Caco-2 (cell line): ENCODE results near the gene PDE4D. TPM values are rescaled to one million over a fixed set of nuclear protein-coding genes. Genes with fewer than 3 reads are reported as not detected.
"Not testable (repeated sequence)": the region's sequence is repeated elsewhere in the genome, so short reads cannot be mapped to it uniquely, and the experiment has no call there.

Experiments used
- BruUV-seq: library from RNA; stranded (reverse); fragments of 400-500 nt; replicated peaks from 2 replicates; lab custom pipeline; 2021; lab: Mats Ljungman, UMichigan
- CTCF ChIA-PET: fragments of 300-600 bp; sonication (Branson Sonifier 250); formaldehyde crosslinking; loops from one replicate; lab custom pipeline; 2022; ENCODE audit warnings: antibody characterized with exemption; lab: Charles Lee
- POLR2A ChIA-PET: fragments of 300-600 bp; sonication (Branson Sonifier 250); formaldehyde crosslinking; loops from one replicate; lab custom pipeline; 2022; ENCODE audit warnings: antibody characterized with exemption; lab: Charles Lee
- DNase-seq, 2 experiments: peaks; one replicate each; pipeline versions ENCODE4 v3.0.0 to v3.0.0-alpha.2; 2020 to 2022
- H3K27me3 ChIP-seq: replicated peaks from 2 replicates; pipeline ENCODE4 v1.6.0; 2011; ENCODE audit warnings: low read length; ENCODE audit not compliant: control insufficient read depth, insufficient read depth
- H3K36me3 ChIP-seq: 2 replicates; pipeline ENCODE4 v1.5.1; 2011; ENCODE audit warnings: low read length; ENCODE audit not compliant: control insufficient read depth, insufficient read depth
- H3K4me1 ChIP-seq: fragments of 250-450 bp; sonication (Bioruptor Pico); 2 replicates; pipeline ENCODE4 v1.5.1; 2020; ENCODE audit warnings: mild to moderate bottlenecking
- H3K4me3 ChIP-seq: 2 replicates; pipeline ENCODE4 v1.5.1; 2011; ENCODE audit warnings: low read depth, mild to moderate bottlenecking, control low read depth, low read length
- H3K9me3 ChIP-seq: fragments of 250-450 bp; sonication (Bioruptor Pico); 2 replicates; pipeline ENCODE4 v1.5.1; 2020; ENCODE audit warnings: mild to moderate bottlenecking, moderate library complexity
- H3K27ac Mint-ChIP-seq: one replicate; pipeline ENCODE4 v1.8.0; 2022; ENCODE audit warnings: mixed read lengths; ENCODE audit not compliant: unreplicated experiment
- H3K27me3 Mint-ChIP-seq: one replicate; pipeline ENCODE4 v1.8.0; 2022; ENCODE audit warnings: mixed read lengths; ENCODE audit not compliant: insufficient read depth, unreplicated experiment
- H3K36me3 Mint-ChIP-seq: one replicate; pipeline ENCODE4 v1.8.0; 2022; ENCODE audit warnings: mild to moderate bottlenecking, mixed read lengths; ENCODE audit not compliant: insufficient read depth, unreplicated experiment
- H3K4me1 Mint-ChIP-seq: one replicate; pipeline ENCODE4 v1.8.0; 2022; ENCODE audit warnings: low read depth, mixed read lengths; ENCODE audit not compliant: unreplicated experiment
- H3K4me3 Mint-ChIP-seq: one replicate; pipeline ENCODE4 v1.8.0; 2022; ENCODE audit warnings: mild to moderate bottlenecking, moderate library complexity, mixed read lengths; ENCODE audit not compliant: unreplicated experiment
- H3K9me3 Mint-ChIP-seq: one replicate; pipeline ENCODE4 v1.8.0; 2022; ENCODE audit warnings: mixed read lengths; ENCODE audit not compliant: unreplicated experiment
- intact Hi-C: fragments of 100-400 bp; cut with micrococcal nuclease; formaldehyde crosslinking; loops from one replicate; pipeline ENCODE4 v1.10.0; 2022; ENCODE audit not compliant: unreplicated experiment
- total RNA-seq: library from RNA; stranded (reverse); gene quantifications from 2 replicates; pipeline ENCODE4 v1.2.3, GENCODE V29; 2022
- TF ChIP-seq, protein P1 (sequence below), 2 experiments: fragments of 200-600 bp in 1 of 2; IDR thresholded peaks; 1 replicate in 1 of 2; 2 replicates in 1 of 2; pipeline versions ENCODE4 v1.5.1 to v1.8.0; 2011 to 2022; ENCODE audit warnings: antibody characterized with exemption in 1 of 2, control low read depth in 1 of 2, inconsistent platforms in 1 of 2, low read depth in 1 of 2, low read length in 1 of 2, mild to moderate bottlenecking in 1 of 2, moderate library complexity in 1 of 2; ENCODE audit not compliant: insufficient read depth in 1 of 2, severe bottlenecking in 1 of 2, unreplicated experiment in 1 of 2

The PDE4D gene
- total RNA-seq, 1 experiment from 2014 or later: 89.8 TPM

- H3K4me3 Mint-ChIP-seq: no peak overlapping the region
- H3K27ac Mint-ChIP-seq: no peak overlapping the region
- H3K36me3 Mint-ChIP-seq: no peaks in the 10 kb centered on the region
- CTCF ChIA-PET: interaction anchor here (0.6 to 1.7 kb wide), 6 partner anchors 13 to 306 kb away, joined by 3 to 21 read pairs (median 4); no protein-coding TSS in a partner anchor
- Histone ChIP-seq H3K9me3 (no peaks in the 10 kb centered on the region), H3K27me3 (no peaks in the 10 kb centered on the region), H3K4me1 (no peaks in the 10 kb centered on the region), H3K4me3 (no peak overlapping the region), H3K36me3 (no peaks in the 10 kb centered on the region)
- BruUV-seq: no TSS peak
- intact Hi-C loops: loop anchor here (1.0 to 5.0 kb wide), 5 partner anchors 86 to 486 kb away; no protein-coding TSS in a partner anchor
- H3K4me1 Mint-ChIP-seq: no peaks in the 10 kb centered on the region
- TF ChIP-seq, protein P1, sequence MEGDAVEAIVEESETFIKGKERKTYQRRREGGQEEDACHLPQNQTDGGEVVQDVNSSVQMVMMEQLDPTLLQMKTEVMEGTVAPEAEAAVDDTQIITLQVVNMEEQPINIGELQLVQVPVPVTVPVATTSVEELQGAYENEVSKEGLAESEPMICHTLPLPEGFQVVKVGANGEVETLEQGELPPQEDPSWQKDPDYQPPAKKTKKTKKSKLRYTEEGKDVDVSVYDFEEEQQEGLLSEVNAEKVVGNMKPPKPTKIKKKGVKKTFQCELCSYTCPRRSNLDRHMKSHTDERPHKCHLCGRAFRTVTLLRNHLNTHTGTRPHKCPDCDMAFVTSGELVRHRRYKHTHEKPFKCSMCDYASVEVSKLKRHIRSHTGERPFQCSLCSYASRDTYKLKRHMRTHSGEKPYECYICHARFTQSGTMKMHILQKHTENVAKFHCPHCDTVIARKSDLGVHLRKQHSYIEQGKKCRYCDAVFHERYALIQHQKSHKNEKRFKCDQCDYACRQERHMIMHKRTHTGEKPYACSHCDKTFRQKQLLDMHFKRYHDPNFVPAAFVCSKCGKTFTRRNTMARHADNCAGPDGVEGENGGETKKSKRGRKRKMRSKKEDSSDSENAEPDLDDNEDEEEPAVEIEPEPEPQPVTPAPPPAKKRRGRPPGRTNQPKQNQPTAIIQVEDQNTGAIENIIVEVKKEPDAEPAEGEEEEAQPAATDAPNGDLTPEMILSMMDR (IDR thresholded peaks at IDR 0.05; ENCODE audit: insufficient read depth in 1 of 2, low read depth in 1 of 2, low read length in 1 of 2, severe bottlenecking in 1 of 2, unreplicated experiment in 1 of 2): peak; percentile 75 to 84
- DNase-seq: peak in 1 of 2 experiments; percentile 52
- POLR2A ChIA-PET: no interaction called here
- peaks cover 2% of the 10 kb centered on the region for H3K27me3 Mint-ChIP-seq
- H3K9me3 Mint-ChIP-seq: peaks cover 5% of the 10 kb centered on the region
These were observed 220.0 kb downstream of the PDE4D start for GRCh38 chr5:59673438-59674058.

DNA sequence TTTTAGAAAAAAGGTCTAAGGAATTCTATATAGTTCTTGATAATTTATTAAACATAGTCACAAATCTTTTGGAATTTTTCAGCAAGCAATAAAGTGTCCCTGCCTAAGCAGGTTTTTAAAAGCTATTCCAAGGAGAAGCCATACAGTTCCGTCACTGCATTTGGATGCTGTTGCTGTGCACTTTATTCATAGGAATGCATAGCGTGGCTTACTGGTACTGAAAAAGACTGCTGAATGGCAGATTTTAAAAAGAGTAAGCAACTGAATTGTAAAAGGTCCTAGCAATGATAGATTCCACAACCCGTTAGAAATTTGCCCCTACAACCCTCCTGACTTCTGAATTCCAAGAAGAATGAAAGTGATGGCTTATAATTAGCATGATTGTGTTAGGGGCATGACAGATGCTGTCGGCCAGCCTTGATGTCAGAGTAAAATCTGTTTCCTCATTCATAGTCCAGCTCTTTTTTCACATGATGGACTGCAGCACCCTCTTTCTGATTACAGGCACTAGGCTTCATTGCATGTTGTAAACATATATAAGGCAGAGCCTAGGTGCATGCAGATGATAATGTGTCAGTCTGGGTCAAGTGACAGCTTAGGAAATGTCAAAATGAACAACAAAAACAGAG is 227.0 kb downstream of the PDE4D start:
- no peaks in the 10 kb centered on the region for H3K36me3 Mint-ChIP-seq
- H3K4me3 ChIP-seq: no peak overlapping the region
- ChIA-PET POLR2A (no interaction called here), CTCF (interaction anchor here (0.5 kb wide), 1 partner anchor 10 kb away, joined by 3 read pairs; no protein-coding TSS in a partner anchor)
- no peak overlapping the region for H3K4me3 Mint-ChIP-seq
- peaks cover 5% of the 10 kb centered on the region for H3K27me3 Mint-ChIP-seq
- peaks cover 9% of the 10 kb centered on the region for H3K4me1 ChIP-seq
- no TSS peak for BruUV-seq
- no peaks in the 10 kb centered on the region for H3K36me3 ChIP-seq
- H3K27me3 ChIP-seq: no peaks in the 10 kb centered on the region
- intact Hi-C loops: no loop called here
- H3K27ac Mint-ChIP-seq: no peak overlapping the region
- no peaks in the 10 kb centered on the region for H3K9me3 ChIP-seq
- TF ChIP-seq, protein P1 (IDR thresholded peaks at IDR 0.05; ENCODE audit: insufficient read depth in 1 of 2, low read depth in 1 of 2, low read length in 1 of 2, severe bottlenecking in 1 of 2, unreplicated experiment in 1 of 2): no peak
- H3K9me3 Mint-ChIP-seq: peaks cover 10% of the 10 kb centered on the region
- peaks cover 4% of the 10 kb centered on the region for H3K4me1 Mint-ChIP-seq
- no peak for DNase-seq

DNA sequence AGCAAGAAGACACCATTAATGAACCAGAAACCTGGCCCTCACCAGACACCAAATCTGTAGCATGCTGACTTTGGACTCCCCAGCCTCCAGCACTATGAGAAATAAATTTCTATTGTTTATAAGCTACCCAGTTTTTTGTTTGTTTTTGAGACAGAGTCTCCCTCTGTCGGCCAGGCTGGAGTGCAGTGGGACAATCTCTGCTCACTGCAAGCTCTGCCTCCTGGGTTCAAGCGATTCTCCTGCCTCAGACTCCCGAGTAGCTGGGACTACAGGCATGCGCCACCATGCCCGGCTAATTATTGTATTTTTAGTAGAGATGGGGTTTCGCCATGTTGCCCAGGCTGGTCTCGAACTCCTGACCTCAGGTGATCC is 227.7 kb downstream of the PDE4D start:
- H3K27me3 Mint-ChIP-seq, H3K27me3 ChIP-seq, BruUV-seq, intact Hi-C loops, H3K36me3 ChIP-seq, H3K27ac Mint-ChIP-seq, H3K4me1 Mint-ChIP-seq, H3K4me3 Mint-ChIP-seq, H3K9me3 ChIP-seq, POLR2A ChIA-PET, DNase-seq, H3K36me3 Mint-ChIP-seq, CTCF ChIA-PET, H3K4me3 ChIP-seq: not testable (repeated sequence)
- H3K9me3 Mint-ChIP-seq: peaks cover 10% of the 10 kb centered on the region
- peaks cover 13% of the 10 kb centered on the region for H3K4me1 ChIP-seq
